GM12865 (cell line): ENCODE measurements around the gene HBG2.

Source experiments
- DNase-seq: peaks from one replicate; pipeline ENCODE4 v3.0.0; 2010; ENCODE audit warnings: low read depth
- H3K4me3 ChIP-seq: 2 replicates; pipeline ENCODE4 v1.5.1; 2011; ENCODE audit warnings: mild to moderate bottlenecking, low read depth, low read length, control low read depth
- TF ChIP-seq, protein P1 (sequence below): IDR thresholded peaks from 2 replicates; pipeline ENCODE4 v1.5.1; 2011; ENCODE audit warnings: low read length, control low read depth, low read depth, inconsistent platforms; ENCODE audit not compliant: insufficient read depth; ENCODE audit errors: missing control alignments

Gene HBG2

DNA sequence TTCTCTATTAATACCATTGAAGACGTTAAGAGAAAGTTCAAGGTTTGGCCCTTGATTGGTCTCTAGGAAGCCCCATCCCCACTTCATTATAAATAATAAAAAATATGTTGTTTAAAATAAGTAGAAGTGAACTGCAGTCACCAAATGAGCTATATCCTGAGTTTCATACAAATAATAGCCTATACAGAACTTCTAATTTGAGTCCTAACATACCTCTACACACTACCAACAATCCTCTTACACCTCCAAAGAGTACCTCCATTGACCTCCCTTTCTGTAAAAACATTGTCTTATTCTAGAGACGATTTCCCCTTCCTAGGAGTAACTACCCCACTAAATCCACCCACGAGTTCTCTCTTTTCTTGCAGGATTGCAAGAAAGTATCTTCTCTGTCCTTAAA is 13.1 kb downstream of the HBG2 start:
- TF ChIP-seq, protein P1, sequence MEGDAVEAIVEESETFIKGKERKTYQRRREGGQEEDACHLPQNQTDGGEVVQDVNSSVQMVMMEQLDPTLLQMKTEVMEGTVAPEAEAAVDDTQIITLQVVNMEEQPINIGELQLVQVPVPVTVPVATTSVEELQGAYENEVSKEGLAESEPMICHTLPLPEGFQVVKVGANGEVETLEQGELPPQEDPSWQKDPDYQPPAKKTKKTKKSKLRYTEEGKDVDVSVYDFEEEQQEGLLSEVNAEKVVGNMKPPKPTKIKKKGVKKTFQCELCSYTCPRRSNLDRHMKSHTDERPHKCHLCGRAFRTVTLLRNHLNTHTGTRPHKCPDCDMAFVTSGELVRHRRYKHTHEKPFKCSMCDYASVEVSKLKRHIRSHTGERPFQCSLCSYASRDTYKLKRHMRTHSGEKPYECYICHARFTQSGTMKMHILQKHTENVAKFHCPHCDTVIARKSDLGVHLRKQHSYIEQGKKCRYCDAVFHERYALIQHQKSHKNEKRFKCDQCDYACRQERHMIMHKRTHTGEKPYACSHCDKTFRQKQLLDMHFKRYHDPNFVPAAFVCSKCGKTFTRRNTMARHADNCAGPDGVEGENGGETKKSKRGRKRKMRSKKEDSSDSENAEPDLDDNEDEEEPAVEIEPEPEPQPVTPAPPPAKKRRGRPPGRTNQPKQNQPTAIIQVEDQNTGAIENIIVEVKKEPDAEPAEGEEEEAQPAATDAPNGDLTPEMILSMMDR: no peak

DNA sequence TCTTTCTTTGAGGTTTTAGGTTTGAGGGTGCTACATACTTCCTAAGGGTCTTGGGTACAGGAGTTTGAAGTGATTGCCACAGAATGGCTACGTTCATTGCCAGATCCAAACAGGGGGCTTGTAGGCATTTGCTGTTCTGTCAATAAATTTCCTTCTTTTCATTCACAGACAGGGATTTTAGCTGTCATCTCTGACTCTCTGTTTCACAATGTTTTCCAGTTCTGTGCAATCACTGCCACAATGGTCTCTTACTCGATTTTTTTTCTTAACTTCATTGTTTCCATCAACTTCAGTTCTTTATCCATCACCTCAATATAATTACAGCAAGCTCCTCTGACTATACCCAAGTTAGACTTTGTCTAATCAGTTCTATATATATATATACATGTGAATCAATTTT is 14.1 kb downstream of the HBG2 start:
- TF ChIP-seq, protein P1: no peak
- H3K4me3 ChIP-seq: no peak overlapping the region
- DNase-seq: no peak

More for the DNA sequence above, 13.1 kb downstream of the HBG2 start:
- DNase-seq: no peak
- no peak overlapping the region for H3K4me3 ChIP-seq

DNA sequence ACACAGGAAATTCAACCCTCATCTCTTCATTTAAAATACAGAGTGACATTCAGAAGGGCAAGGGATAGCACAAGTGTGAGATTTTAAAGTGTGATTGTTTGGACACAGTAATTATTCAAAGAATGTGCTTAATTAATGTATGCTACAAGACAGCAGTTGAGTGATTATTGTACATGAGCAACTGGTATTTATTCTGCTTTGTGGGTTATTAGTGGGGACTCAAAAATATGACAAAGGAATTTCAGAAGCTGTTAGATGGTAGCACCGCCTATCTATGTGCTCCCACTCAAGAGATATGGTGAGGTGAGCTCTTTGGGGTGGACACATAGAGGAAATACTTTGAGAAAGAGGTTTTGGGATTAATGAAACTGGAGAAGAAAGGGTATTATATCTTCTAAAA is 14.5 kb downstream of the HBG2 start:
- TF ChIP-seq, protein P1: no peak
- no peak for DNase-seq

DNA sequence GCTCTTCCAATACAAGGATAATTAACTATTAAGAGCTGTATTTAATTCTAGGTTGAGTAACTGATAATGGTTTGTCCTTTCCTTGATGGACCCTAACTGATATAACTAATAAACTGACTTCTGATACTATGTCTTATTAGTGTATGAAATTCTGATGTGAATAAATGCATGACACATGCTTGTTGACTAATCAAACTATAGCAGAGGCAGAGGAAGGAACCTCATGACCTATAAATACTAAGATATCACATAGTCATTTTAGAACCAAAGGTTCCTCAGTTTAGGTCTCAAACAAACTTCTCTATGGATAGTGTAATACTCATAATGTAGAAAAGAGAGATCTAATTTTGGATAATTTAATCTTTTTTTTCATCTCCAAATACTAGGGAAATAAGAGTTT is 15.5 kb downstream of the HBG2 start:
- TF ChIP-seq, protein P1: no peak
- no peak overlapping the region for H3K4me3 ChIP-seq
- DNase-seq: no peak

More for the DNA sequence above, 14.5 kb downstream of the HBG2 start:
- H3K4me3 ChIP-seq: no peak overlapping the region

DNA sequence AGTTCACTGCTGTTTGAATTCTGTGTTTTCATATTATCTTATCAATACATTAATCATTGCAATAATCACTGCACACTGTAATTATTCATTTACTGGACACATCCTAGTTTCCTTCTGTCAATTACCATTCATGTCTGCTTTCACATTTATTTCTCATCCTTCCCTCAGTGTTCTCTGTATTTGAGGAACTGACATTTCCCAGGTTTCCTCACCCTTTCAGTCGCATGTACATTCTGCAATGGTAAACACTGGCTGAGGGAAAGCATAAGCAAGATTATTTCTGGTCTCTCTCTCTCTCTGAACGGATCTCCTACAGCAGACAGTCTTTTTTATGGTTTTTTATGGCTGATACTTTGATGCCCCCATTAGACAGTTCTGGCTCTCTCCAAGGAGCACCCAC is 16.1 kb downstream of the HBG2 start:
- no peak for DNase-seq
- TF ChIP-seq, protein P1: no peak
- no peak overlapping the region for H3K4me3 ChIP-seq

DNA sequence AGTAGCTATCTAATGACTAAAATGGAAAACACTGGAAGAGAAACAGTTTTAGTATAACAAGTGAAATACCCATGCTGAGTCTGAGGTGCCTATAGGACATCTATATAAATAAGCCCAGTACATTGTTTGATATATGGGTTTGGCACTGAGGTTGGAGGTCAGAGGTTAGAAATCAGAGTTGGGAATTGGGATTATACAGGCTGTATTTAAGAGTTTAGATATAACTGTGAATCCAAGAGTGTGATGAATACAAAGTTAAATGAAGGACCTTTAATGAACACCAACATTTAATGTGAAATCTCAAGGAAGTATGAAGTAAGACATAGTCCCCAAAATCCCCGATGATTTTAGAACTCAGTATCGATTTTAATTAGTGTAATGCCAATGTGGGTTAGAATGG is 17.2 kb downstream of the HBG2 start:
- no peak overlapping the region for H3K4me3 ChIP-seq
- no peak for DNase-seq
- TF ChIP-seq, protein P1: no peak

DNA sequence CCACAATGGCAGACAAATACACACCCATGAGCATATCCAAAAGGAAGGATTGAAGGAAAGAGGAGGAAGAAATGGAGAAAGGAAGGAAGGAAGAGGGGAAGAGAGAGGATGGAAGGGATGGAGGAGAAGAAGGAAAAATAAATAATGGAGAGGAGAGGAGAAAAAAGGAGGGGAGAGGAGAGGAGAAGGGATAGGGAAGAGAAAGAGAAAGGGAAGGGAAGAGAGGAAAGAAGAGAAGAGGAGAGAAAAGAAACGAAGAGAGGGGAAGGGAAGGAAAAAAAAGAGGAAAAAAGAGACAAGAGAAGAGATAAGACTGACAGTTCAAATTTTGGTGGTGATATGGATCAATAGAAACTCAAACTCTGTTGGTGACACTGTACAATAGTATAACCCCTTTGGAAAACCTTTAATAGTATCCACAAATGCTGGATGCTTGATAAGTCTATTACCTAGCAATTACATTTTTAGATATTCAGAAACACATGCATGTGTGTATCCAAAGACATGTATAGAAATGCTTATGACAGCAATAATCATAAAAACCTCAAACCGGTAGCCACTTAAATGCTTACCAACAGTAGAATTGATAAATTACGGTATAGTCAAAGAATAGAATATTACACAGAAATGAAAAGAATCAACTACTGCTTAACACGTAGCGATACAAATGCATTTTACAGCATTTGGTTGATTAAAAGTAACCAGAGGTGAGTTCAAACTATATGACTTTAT is 19.1 kb downstream of the HBG2 start:
- no peak for DNase-seq
- no peak overlapping the region for H3K4me3 ChIP-seq
- TF ChIP-seq, protein P1: no peak
